HCT116 (cell line): ENCODE data around the gene RALGPS1. TPM values are rescaled to one million over a fixed set of nuclear protein-coding genes. Genes with fewer than 3 reads are reported as not detected.

Source experiments
- ATAC-seq: fragments of 200-7000 bp; cut with Tn5 transposase; 2 replicates; pipeline ENCODE4 v1.9.1; 2020; ENCODE audit warnings: mild to moderate bottlenecking, moderate library complexity
- BruUV-seq: library from RNA; stranded (reverse); fragments of 400-500 nt; replicated peaks from 2 replicates; lab custom pipeline; 2021; lab: Mats Ljungman, UMichigan
- CTCF ChIA-PET: fragments of 300-600 bp; sonication (Branson Sonifier 250); formaldehyde crosslinking; loops from one replicate; lab custom pipeline; 2021; ENCODE audit warnings: antibody characterized with exemption; lab: Charles Lee
- POLR2A ChIA-PET: fragments of 300-600, 350-600 bp; sonication (Branson Sonifier 250); formaldehyde crosslinking; loops from one replicate; lab custom pipeline; 2021; ENCODE audit warnings: antibody characterized with exemption; lab: Charles Lee
- RAD21 ChIA-PET, 2 experiments: fragments of 300-600 bp; sonication (Branson Sonifier 250); formaldehyde crosslinking; loops; one replicate each; lab custom pipeline; 2023; ENCODE audit warnings: low total read pairs in 2 of 2; ENCODE audit not compliant: uncharacterized antibody in 2 of 2, unreplicated experiment in 2 of 2, low non-redundant PET in 1 of 2; lab: Charles Lee
- DNase-seq: peaks from one replicate; pipeline ENCODE4 v3.0.0-alpha.2; 2010; ENCODE audit warnings: low read depth, low spot score
- H2AFZ ChIP-seq: fragments of 200-600 bp; shearing (Covaris generic), sonication (generic); 2 replicates; pipeline ENCODE4 v1.6.1; 2017; ENCODE audit warnings: low read depth, mixed run types, mixed read lengths, antibody characterized with exemption, low read length; ENCODE audit not compliant: poor library complexity, severe bottlenecking
- H3K27ac ChIP-seq: 2 replicates; pipeline ENCODE4 v1.5.1; 2012; ENCODE audit warnings: low read depth, low read length
- H3K27me3 ChIP-seq: fragments of 200-600 bp; sonication (generic); 2 replicates; pipeline ENCODE4 v1.6.1; 2016; ENCODE audit warnings: mixed run types, low read length, mixed read lengths; ENCODE audit not compliant: insufficient read depth
- H3K36me3 ChIP-seq, 2 experiments: fragments of 200-500 bp in 1 of 2; fragments of 200-600 bp in 1 of 2; sonication (Bioruptor generic) in 1 of 2; sonication (generic) in 1 of 2; 2 replicates each; pipeline versions ENCODE4 v1.5.1 to v1.6.1; 2014 to 2016; ENCODE audit warnings: low read length in 2 of 2, inconsistent platforms in 1 of 2, mixed read lengths in 1 of 2, mixed run types in 1 of 2; ENCODE audit not compliant: insufficient read depth in 2 of 2, control insufficient read depth in 1 of 2
- H3K4me1 ChIP-seq, 2 experiments: fragments of 200-600 bp in 1 of 2; sonication (generic) in 1 of 2; 2 replicates each; pipeline versions ENCODE4 v1.5.1 to v1.6.1; 2012 to 2017; ENCODE audit warnings: low read length in 2 of 2, inconsistent platforms in 1 of 2, mild to moderate bottlenecking in 1 of 2, mixed read lengths in 1 of 2, mixed run types in 1 of 2, moderate library complexity in 1 of 2; ENCODE audit not compliant: insufficient read depth in 2 of 2, control insufficient read depth in 1 of 2
- H3K4me2 ChIP-seq: fragments of 200-600 bp; sonication (generic); 2 replicates; pipeline ENCODE4 v1.6.1; 2017; ENCODE audit warnings: mixed run types, low read length, mixed read lengths
- H3K4me3 ChIP-seq, 2 experiments: fragments of 200-600 bp in 1 of 2; sonication (generic) in 1 of 2; replicated peaks in 1 of 2; 2 replicates each; pipeline ENCODE4 v1.5.1; 2011 to 2016; ENCODE audit warnings: low read length in 2 of 2, control low read depth in 1 of 2, low read depth in 1 of 2, mild to moderate bottlenecking in 1 of 2, mixed read lengths in 1 of 2, mixed run types in 1 of 2
- H3K79me2 ChIP-seq: fragments of 200-600 bp; sonication (generic); 2 replicates; pipeline ENCODE4 v1.6.1; 2017; ENCODE audit warnings: mild to moderate bottlenecking, mixed run types, low read length, moderate library complexity, mixed read lengths; ENCODE audit not compliant: insufficient read depth
- H3K9ac ChIP-seq: fragments of 200-600 bp; sonication (generic); 2 replicates; pipeline ENCODE4 v1.6.1; 2016; ENCODE audit warnings: low read length, mixed read lengths
- H3K9me2 ChIP-seq: fragments of 200-600 bp; sonication (generic), shearing (Covaris generic); 2 replicates; pipeline ENCODE4 v1.6.1; 2017; ENCODE audit warnings: mixed run types, mild to moderate bottlenecking, moderate library complexity; ENCODE audit not compliant: insufficient read depth
- H3K9me3 ChIP-seq, 2 experiments: fragments of 200-500 bp in 1 of 2; fragments of 200-600 bp in 1 of 2; sonication (Bioruptor generic) in 1 of 2; sonication (generic) in 1 of 2; 2 replicates each; pipeline ENCODE4 v1.6.1; 2014 to 2017; ENCODE audit warnings: low read length in 2 of 2, mixed read lengths in 2 of 2, inconsistent platforms in 1 of 2, low read depth in 1 of 2, mild to moderate bottlenecking in 1 of 2, mixed run types in 1 of 2, moderate library complexity in 1 of 2; ENCODE audit not compliant: control insufficient read depth in 1 of 2, insufficient read depth in 1 of 2
- H4K20me1 ChIP-seq: fragments of 200-600 bp; sonication (generic), shearing (Covaris generic); 2 replicates; pipeline ENCODE4 v1.6.1; 2017; ENCODE audit warnings: mixed run types, mild to moderate bottlenecking, moderate library complexity; ENCODE audit not compliant: insufficient read depth
- ATF3 ChIP-seq: IDR thresholded peaks from 2 replicates; pipeline ENCODE4 v1.6.1; 2012
- CBX3 ChIP-seq: IDR thresholded peaks from 2 replicates; pipeline ENCODE4 v1.6.1; 2012; ENCODE audit warnings: low read depth
- EGR1 ChIP-seq: IDR thresholded peaks from 2 replicates; pipeline ENCODE4 v1.6.1; 2012; ENCODE audit warnings: low read depth
- EZH2 ChIP-seq: fragments of 200-600 bp; sonication (generic); IDR thresholded peaks from 2 replicates; pipeline ENCODE4 v1.6.1; 2017; ENCODE audit warnings: antibody characterized with exemption, mixed run types
- EZH2phosphoT487 ChIP-seq: fragments of 200-600 bp; IDR thresholded peaks from 2 replicates; pipeline ENCODE4 v1.6.1; 2018; ENCODE audit warnings: antibody characterized with exemption, borderline replicate concordance
- FOSL1 ChIP-seq: IDR thresholded peaks from 2 replicates; pipeline ENCODE4 v1.6.1; 2012; ENCODE audit warnings: low read depth
- JUND ChIP-seq: IDR thresholded peaks from 2 replicates; pipeline ENCODE4 v1.6.1; 2012
- POLR2A ChIP-seq: IDR thresholded peaks from 2 replicates; pipeline ENCODE4 v1.7.0; 2011; ENCODE audit warnings: borderline replicate concordance; ENCODE audit not compliant: insufficient read depth, insufficient read length; ENCODE audit errors: extremely low read depth
- SIN3A ChIP-seq: IDR thresholded peaks from 2 replicates; pipeline ENCODE4 v1.6.1; 2012; ENCODE audit warnings: low read depth
- SP1 ChIP-seq: IDR thresholded peaks from 2 replicates; pipeline ENCODE4 v1.6.1; 2012; ENCODE audit warnings: low read depth
- SRF ChIP-seq: IDR thresholded peaks from 2 replicates; pipeline ENCODE4 v1.6.1; 2012; ENCODE audit warnings: low read depth
- YY1 ChIP-seq: IDR thresholded peaks from 2 replicates; pipeline ENCODE4 v1.6.1; 2011; ENCODE audit warnings: low read length, low read depth, moderate library complexity, mild to moderate bottlenecking; ENCODE audit not compliant: insufficient replicate concordance; ENCODE audit errors: extremely low read depth
- ZFX ChIP-seq: fragments of 450-650 bp; IDR thresholded peaks from 2 replicates; pipeline ENCODE4 v1.6.1; 2017
- intact Hi-C: fragments of 100-400 bp; cut with micrococcal nuclease; formaldehyde crosslinking; loops from 2 replicates; pipeline ENCODE4 v1.10.0; 2022
- total RNA-seq: library from RNA; stranded (reverse); gene quantifications from one replicate; pipeline ENCODE4 v1.2.1, GENCODE V29; 2021; ENCODE audit not compliant: unreplicated experiment
- TF ChIP-seq, protein P1 (sequence below): IDR thresholded peaks from 2 replicates; pipeline ENCODE4 v1.6.1; 2012
- TF ChIP-seq, protein P2 (sequence below): IDR thresholded peaks from 2 replicates; pipeline ENCODE4 v1.6.1; 2011; ENCODE audit warnings: mild to moderate bottlenecking, low read length, moderate library complexity; ENCODE audit not compliant: insufficient replicate concordance; ENCODE audit errors: extremely low read depth

Gene RALGPS1
- total RNA-seq, 1 experiment from 2014 or later, result 7.6 TPM

DNA sequence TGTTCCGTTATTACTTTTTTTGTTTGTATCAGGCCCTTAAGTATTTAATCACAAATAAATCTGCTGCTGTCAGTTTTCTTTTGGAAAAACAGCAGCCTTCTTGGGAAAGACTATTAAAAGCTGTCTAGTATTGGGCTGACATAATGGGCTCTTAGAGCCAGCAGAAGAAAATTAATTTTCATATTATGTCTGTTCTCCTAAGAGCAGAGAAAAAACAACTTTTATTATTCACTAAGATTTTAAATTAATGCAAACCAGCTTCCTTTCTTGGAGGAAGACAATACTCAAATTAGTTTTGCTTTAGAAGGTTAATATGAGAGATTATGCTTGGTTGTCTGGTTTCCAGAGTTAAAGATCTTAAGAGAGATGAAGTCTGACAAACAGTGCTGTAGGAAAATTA, 319.4 kb downstream of the RALGPS1 start:
- ChIA-PET POLR2A (interaction anchor here (1.2 kb wide), 1 partner anchor 10 kb away, joined by 3 read pairs; no protein-coding TSS in a partner anchor), CTCF (no interaction called here), RAD21 (no interaction called here)
- Histone ChIP-seq H4K20me1 (no peaks in the 10 kb centered on the region), H3K27ac (no peak overlapping the region), H3K36me3 (0 out of 4 replicates have a peak, but pooled peaks cover 0 to under 1% of the 10 kb centered on the region in 2 experiments), H3K4me2 (no peak overlapping the region), H2AFZ (no peak overlapping the region), H3K27me3 (no peaks in the 10 kb centered on the region), H3K9ac (no peak overlapping the region), H3K79me2 (no peaks in the 10 kb centered on the region), H3K9me3 (no peaks in the 10 kb centered on the region), H3K9me2 (no peaks in the 10 kb centered on the region), H3K4me1 (no peaks in the 10 kb centered on the region), H3K4me3 (no peak overlapping the region)
- BruUV-seq, result no TSS peak
- no peak for DNase-seq
- TF ChIP-seq SRF, result no peak
- no peak for TF ChIP-seq EZH2
- TF ChIP-seq FOSL1, result no peak
- no peak for TF ChIP-seq POLR2A
- no peak for TF ChIP-seq ATF3
- TF ChIP-seq CBX3, result no peak
- TF ChIP-seq YY1, result no peak
- no peak for TF ChIP-seq ZFX
- TF ChIP-seq SIN3A, result no peak
- no peak for TF ChIP-seq SP1
- TF ChIP-seq EZH2phosphoT487, result no peak
- no peak for TF ChIP-seq JUND
- TF ChIP-seq, protein P1, sequence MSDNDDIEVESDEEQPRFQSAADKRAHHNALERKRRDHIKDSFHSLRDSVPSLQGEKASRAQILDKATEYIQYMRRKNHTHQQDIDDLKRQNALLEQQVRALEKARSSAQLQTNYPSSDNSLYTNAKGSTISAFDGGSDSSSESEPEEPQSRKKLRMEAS, result no peak
- TF ChIP-seq EGR1, result no peak
- TF ChIP-seq, protein P2, sequence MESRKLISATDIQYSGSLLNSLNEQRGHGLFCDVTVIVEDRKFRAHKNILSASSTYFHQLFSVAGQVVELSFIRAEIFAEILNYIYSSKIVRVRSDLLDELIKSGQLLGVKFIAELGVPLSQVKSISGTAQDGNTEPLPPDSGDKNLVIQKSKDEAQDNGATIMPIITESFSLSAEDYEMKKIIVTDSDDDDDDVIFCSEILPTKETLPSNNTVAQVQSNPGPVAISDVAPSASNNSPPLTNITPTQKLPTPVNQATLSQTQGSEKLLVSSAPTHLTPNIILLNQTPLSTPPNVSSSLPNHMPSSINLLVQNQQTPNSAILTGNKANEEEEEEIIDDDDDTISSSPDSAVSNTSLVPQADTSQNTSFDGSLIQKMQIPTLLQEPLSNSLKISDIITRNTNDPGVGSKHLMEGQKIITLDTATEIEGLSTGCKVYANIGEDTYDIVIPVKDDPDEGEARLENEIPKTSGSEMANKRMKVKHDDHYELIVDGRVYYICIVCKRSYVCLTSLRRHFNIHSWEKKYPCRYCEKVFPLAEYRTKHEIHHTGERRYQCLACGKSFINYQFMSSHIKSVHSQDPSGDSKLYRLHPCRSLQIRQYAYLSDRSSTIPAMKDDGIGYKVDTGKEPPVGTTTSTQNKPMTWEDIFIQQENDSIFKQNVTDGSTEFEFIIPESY, result no peak
- no peak for ATAC-seq
- intact Hi-C loops, result no loop called here
